ENCODE data around the gene LPAR1. TPM values are rescaled to one million over a fixed set of nuclear protein-coding genes. Genes with fewer than 3 reads are reported as not detected.

The LPAR1 gene
- total RNA-seq, 1 donor from 2014 or later, result 0.56 TPM

GRCh38 chr9:110939047-110939446, 99.2 kb downstream of the LPAR1 start:
- Mint-ChIP-seq H3K9me3 (ENCODE audit: unreplicated experiment) (no peaks in the 10 kb centered on the region), H3K4me3 (ENCODE audit: unreplicated experiment) (no peak overlapping the region), H3K27me3 (ENCODE audit: unreplicated experiment) (no peaks in the 10 kb centered on the region), H3K27ac (ENCODE audit: unreplicated experiment) (no peak overlapping the region), H3K36me3 (ENCODE audit: unreplicated experiment) (no peaks in the 10 kb centered on the region), H3K4me1 (ENCODE audit: low read depth, unreplicated experiment) (no peaks in the 10 kb centered on the region)
- no peak for DNase-seq
- no peak for TF ChIP-seq CTCF (IDR thresholded peaks at IDR 0.05; ENCODE audit: partially characterized antibody, unreplicated experiment)

DNA sequence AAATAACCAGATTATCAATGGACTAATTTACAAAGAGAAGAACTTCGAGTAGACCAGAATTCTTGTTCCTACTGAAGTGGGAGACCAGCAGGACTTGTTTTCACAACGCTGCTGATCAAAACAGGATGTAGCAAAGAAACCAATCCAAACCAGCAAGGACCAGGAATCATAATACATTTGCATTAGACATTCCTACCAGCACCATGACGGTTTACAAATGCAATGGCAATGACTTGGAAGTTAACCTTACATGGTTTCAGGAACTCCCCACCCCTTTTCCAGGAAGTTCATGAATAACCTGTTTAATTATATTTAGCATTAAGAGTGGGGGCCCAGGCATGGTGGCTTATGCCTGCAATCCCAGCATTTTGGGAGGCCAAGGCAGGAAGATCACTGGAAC, 100.0 kb downstream of the LPAR1 start:
- no peak overlapping the region for H3K27ac Mint-ChIP-seq (ENCODE audit: unreplicated experiment)
- no peak overlapping the region for H3K4me3 Mint-ChIP-seq (ENCODE audit: unreplicated experiment)
- no peaks in the 10 kb centered on the region for H3K27me3 Mint-ChIP-seq (ENCODE audit: unreplicated experiment)
- TF ChIP-seq CTCF (IDR thresholded peaks at IDR 0.05; ENCODE audit: partially characterized antibody, unreplicated experiment), result no peak
- H3K36me3 Mint-ChIP-seq (ENCODE audit: unreplicated experiment), result no peaks in the 10 kb centered on the region
- no peaks in the 10 kb centered on the region for H3K9me3 Mint-ChIP-seq (ENCODE audit: unreplicated experiment)
- no peak for DNase-seq
- no peaks in the 10 kb centered on the region for H3K4me1 Mint-ChIP-seq (ENCODE audit: low read depth, unreplicated experiment)

- no peak for TF ChIP-seq CTCF (IDR thresholded peaks at IDR 0.05; ENCODE audit: partially characterized antibody, unreplicated experiment)
- no peaks in the 10 kb centered on the region for H3K27me3 Mint-ChIP-seq (ENCODE audit: unreplicated experiment)
- no peaks in the 10 kb centered on the region for H3K4me1 Mint-ChIP-seq (ENCODE audit: low read depth, unreplicated experiment)
- no peaks in the 10 kb centered on the region for H3K36me3 Mint-ChIP-seq (ENCODE audit: unreplicated experiment)
- no peaks in the 10 kb centered on the region for H3K9me3 Mint-ChIP-seq (ENCODE audit: unreplicated experiment)
- no peak overlapping the region for H3K4me3 Mint-ChIP-seq (ENCODE audit: unreplicated experiment)
- no peak for DNase-seq
- no peak overlapping the region for H3K27ac Mint-ChIP-seq (ENCODE audit: unreplicated experiment)
Observed at GRCh38 chr9:110936719-110937452, 101.4 kb downstream of the LPAR1 start.

DNA sequence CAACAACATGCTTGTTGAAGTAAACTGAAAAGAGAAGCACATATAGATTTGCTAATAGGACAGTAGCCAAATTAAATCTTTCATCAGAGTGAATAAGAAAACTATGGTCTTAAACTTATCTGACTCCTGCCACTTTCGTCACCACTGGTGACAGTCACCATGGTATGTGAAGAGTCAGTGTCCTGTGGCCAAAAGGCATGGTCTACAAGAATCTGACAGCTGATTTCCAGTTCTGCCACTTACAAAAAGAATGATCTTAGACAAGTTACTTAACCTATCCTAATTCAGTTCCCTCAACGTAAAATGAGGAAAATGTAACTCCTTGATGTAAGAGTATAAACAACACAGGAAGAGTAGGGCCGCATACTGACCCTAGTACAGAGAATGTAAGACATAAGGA, 102.0 kb downstream of the LPAR1 start:
- no peak for TF ChIP-seq CTCF (IDR thresholded peaks at IDR 0.05; ENCODE audit: partially characterized antibody, unreplicated experiment)
- Mint-ChIP-seq H3K4me3 (ENCODE audit: unreplicated experiment) (no peak overlapping the region), H3K9me3 (ENCODE audit: unreplicated experiment) (no peaks in the 10 kb centered on the region), H3K27ac (ENCODE audit: unreplicated experiment) (no peak overlapping the region), H3K36me3 (ENCODE audit: unreplicated experiment) (no peaks in the 10 kb centered on the region), H3K4me1 (ENCODE audit: low read depth, unreplicated experiment) (no peaks in the 10 kb centered on the region), H3K27me3 (ENCODE audit: unreplicated experiment) (no peaks in the 10 kb centered on the region)
- no peak for DNase-seq

DNA sequence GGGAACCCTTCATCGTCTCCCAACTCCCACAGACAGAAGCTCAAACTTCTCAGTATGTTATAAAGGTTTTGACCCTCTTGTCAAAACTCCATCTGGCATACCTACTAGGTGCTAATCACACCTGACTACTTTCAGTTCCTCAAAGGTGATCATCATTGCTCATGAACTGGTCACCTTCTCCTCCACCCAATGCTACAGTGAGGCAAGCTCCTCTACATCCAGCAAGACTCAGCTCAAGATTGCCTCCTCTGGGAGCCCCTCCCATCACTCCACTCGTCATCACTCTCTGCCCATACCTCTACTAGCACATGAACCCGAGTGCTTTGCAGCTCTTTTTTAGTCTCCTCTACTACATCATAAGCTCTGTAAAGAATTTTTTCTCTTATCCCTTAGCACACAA, 102.4 kb downstream of the LPAR1 start:
- Mint-ChIP-seq H3K4me3 (ENCODE audit: unreplicated experiment) (no peak overlapping the region), H3K4me1 (ENCODE audit: low read depth, unreplicated experiment) (no peaks in the 10 kb centered on the region), H3K27ac (ENCODE audit: unreplicated experiment) (no peak overlapping the region), H3K27me3 (ENCODE audit: unreplicated experiment) (no peaks in the 10 kb centered on the region), H3K36me3 (ENCODE audit: unreplicated experiment) (no peaks in the 10 kb centered on the region), H3K9me3 (ENCODE audit: unreplicated experiment) (no peaks in the 10 kb centered on the region)
- no peak for TF ChIP-seq CTCF (IDR thresholded peaks at IDR 0.05; ENCODE audit: partially characterized antibody, unreplicated experiment)
- DNase-seq, result no peak
